ENCODE results near the gene PTPRM. TPM values are rescaled to one million over a fixed set of nuclear protein-coding genes. Genes with fewer than 3 reads are reported as not detected.

The PTPRM gene
- polyA plus RNA-seq, 6 donors from 2014 or later, result not detected

DNA sequence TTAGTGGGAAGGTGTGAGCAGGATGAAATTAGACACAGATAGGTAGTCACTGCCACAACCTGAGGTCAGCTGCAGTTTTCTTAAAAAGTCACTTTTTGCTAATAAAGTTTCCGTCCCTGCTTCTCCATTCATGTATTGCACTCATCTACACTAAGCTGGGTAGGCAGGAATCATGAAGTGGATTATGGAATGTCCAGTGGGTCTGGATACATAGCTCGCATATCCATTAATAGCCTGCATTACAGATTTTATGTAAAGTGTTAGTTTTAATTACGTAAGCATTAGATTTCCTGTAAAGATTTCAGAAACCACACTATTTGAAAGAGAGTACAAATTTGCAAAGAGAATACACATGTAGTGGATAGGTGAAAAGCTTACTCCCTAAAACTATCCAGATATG lies 30.4 kb downstream of the PTPRM start:
- ATAC-seq (ENCODE audit: low read depth in 2 of 2) (no peak), DNase-seq (no peak)
- Mint-ChIP-seq H3K27ac (peak overlapping the region in 1 of 6 donors; percentile 24), H3K36me3 (no peaks in the 10 kb centered on the region), H3K4me1 (no peaks in the 10 kb centered on the region), H3K27me3 (peaks cover 0 to under 1% (median 0%) of the 10 kb centered on the region in 3 donors), H3K4me3 (no peak overlapping the region), H3K9me3 (peaks cover 0 to 6% (median 0%) of the 10 kb centered on the region in 7 donors)

DNA sequence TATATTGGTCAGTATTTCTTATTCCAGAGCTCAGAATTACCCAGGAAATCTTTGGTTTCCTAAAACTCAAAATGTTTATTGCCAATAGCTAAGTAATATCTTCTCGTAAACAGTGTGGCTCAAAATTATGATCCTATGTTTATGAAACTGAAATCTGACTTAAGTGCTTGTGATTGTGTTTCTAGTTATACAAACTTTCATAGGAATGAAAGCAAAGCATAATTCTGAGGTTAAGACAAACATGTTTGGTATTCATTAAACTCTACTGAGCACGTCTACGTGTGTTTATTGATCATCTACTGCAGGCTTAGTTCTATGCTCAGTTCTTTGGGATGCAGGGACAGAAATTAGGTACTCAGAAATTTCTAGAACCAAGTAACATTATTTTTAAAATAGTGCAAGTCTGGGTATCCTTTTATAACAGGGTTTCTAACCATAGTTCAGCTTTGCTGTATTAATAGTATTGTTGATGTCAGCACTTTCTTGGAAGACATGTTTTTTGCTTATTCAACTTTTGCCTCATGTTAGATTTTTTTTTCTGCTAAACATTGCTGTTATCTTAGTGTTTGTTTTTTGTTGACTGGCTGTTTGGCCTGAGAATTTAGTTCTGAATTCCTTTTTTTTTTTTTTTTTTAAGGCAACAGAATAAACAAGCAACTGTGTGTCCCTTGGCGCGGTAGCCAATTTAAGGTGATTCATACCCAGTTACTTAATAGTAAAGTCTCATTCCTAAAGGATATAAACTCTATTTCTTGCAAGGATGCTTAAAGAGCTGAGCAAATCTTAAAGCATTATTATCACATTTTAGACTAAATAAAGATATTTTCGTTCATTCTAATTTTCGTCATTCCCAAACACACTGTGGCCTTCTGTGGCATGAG lies 31.3 kb downstream of the PTPRM start:
- no peak for ATAC-seq (ENCODE audit: low read depth in 2 of 2)
- Mint-ChIP-seq H3K36me3 (no peaks in the 10 kb centered on the region), H3K4me1 (no peaks in the 10 kb centered on the region), H3K9me3 (peaks cover 0 to 4% (median 0%) of the 10 kb centered on the region in 7 donors), H3K4me3 (no peak overlapping the region), H3K27ac (no peak overlapping the region), H3K27me3 (peaks cover 0 to 2% (median 0%) of the 10 kb centered on the region in 3 donors)
- no peak for DNase-seq

DNA sequence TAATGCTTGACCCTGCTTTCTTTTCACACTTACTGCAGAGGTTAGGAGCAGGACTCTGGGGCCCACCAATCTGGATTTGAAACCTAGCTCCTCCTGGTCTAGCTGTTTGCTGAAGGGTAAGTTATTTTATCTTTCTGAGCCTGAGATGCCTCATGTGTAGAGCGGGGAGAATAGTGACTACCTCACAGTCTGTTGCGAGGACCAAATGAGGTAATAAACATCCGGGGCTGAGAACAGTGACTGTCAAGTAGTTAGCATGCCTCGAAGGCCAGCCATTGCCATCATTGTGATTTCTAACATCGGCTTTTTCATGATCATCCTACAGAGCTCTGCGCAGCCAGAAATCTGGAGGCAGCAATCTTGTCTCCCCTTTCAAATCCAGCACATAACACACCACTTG lies 32.9 kb downstream of the PTPRM start:
- H3K27ac Mint-ChIP-seq, result no peak overlapping the region
- H3K9me3 Mint-ChIP-seq, result peaks cover 0 to 4% (median 0%) of the 10 kb centered on the region in 7 donors
- DNase-seq (no peak), ATAC-seq (ENCODE audit: low read depth in 2 of 2) (no peak)
- no peak overlapping the region for H3K4me3 Mint-ChIP-seq
- peaks cover 0 to 9% (median 0%) of the 10 kb centered on the region in 3 donors for H3K27me3 Mint-ChIP-seq
- H3K36me3 Mint-ChIP-seq, result no peaks in the 10 kb centered on the region
- H3K4me1 Mint-ChIP-seq, result no peaks in the 10 kb centered on the region

DNA sequence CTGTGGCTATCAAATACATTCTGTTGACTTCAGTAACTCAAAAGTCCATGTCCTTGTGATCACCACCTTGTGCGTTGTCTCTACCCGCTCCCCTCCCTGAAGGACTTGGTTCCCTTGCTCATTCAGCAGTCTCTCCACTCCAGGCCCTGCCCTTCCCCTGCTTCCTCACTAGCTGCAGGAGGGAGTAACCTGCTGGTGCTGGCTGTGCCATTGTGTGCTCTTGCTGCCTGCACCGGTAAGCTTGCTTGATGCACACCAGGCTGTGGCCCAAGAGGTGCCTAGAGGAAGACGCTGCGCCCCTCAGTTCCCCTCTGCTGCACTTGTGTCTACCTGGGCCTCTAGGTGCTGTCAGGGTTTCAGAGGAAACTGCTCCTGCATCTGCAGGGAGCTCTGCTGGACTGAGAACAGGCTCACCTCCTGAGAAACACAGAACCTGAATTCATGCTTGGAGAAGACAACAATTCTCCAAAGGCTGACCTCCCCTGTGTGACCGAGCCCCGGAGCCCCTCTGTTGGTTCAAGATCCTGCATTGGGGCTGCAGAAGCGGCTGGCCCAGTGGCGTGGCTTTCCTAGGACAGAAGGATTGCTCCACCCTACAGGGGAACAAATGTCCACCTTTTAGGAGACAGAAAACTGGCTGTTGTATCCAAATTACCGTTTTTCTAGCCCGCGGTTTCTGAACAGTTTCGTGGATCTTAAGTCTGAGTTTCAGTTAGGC lies 33.6 kb downstream of the PTPRM start:
- H3K4me3 Mint-ChIP-seq, result no peak overlapping the region
- H3K27me3 Mint-ChIP-seq, result peaks cover 0 to 9% (median 0%) of the 10 kb centered on the region in 3 donors
- no peak overlapping the region for H3K27ac Mint-ChIP-seq
- no peaks in the 10 kb centered on the region for H3K4me1 Mint-ChIP-seq
- ATAC-seq (ENCODE audit: low read depth in 2 of 2) (no peak), DNase-seq (no peak)
- H3K36me3 Mint-ChIP-seq, result no peaks in the 10 kb centered on the region
- H3K9me3 Mint-ChIP-seq, result peaks cover 0 to 4% (median 0%) of the 10 kb centered on the region in 7 donors

DNA sequence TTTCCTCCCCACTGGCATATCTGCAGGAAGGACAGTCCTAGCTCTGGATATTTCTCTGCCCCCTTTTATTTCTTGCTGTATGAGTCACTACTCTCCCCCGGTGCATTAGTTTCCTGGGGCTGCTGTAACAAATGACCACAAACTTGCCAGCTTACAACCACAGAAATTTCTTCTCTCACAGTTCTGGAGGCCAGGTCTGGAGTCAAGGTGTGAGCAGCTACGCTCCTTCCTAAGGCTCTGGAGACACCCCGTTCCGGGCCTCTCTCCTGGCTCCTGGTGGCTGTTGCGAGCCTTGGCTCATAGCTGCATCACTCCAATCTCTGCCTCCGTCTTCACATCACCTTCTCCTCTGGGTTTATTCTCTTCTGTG lies 34.1 kb downstream of the PTPRM start:
- no peak for ATAC-seq (ENCODE audit: low read depth in 2 of 2)
- Mint-ChIP-seq H3K27me3 (peaks cover 0 to 9% (median 0%) of the 10 kb centered on the region in 3 donors), H3K9me3 (peaks cover 0 to 4% (median 0%) of the 10 kb centered on the region in 7 donors), H3K4me1 (no peaks in the 10 kb centered on the region), H3K36me3 (no peaks in the 10 kb centered on the region), H3K4me3 (no peak overlapping the region), H3K27ac (no peak overlapping the region)
- no peak for DNase-seq

DNA sequence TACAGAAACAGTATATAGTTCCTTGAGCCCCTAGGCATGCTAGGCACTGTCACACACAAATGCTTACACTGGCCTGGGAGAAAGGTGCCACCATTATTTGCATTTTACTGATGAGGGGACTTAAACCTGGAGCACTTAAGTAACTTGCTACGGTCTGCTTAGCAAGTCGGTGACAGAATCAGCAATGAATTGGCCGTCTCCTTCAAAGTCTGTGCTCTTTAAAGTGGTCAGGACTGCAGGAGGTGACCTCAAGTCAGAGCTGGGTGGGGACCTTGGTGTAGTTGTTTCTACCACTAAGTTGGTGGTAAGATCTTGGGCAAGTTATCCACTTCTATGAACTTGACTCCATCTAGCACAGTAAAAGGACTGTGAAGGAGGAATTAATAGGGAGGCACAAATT lies 34.8 kb downstream of the PTPRM start:
- Mint-ChIP-seq H3K4me3 (no peak overlapping the region), H3K27ac (no peak overlapping the region)

DNA sequence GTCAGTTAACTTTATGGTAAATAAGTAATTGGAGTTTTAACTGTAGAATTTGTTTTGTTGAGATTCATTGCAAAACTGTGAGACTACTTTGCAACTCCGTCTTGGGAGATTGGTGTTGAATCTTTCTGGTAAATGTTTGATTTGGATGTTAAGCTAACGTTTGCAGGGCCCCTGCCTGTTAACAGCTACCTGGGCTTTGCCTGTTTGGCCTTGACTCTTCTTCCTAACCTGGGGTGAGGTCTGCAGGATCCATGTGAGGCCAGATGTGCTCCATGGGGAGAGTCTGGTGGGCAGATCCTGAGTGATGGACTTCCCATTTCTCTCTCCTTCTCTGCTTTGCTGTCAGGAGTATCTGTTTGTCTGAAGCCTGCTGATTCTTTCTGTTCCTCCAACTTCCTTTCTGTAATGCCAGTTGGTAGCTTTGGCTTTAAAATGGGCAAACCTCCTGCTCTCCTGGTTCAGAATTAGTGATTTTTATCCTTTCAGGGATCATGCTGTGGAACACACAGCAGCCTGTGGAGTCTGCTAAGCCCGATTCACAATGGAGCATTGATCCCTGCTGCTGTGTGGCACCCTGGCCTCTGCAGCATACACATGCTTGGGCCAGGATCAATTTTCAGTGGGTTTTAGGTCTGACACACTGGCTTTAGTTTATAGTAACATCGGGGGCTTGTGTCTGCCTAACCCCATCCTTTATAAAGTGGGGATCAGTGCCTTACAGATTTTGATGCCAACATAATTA lies 36.3 kb downstream of the PTPRM start:
- H3K9me3 Mint-ChIP-seq, result peaks cover 0 to 4% (median 0%) of the 10 kb centered on the region in 7 donors
- no peaks in the 10 kb centered on the region for H3K36me3 Mint-ChIP-seq
- H3K4me3 Mint-ChIP-seq, result no peak overlapping the region
- H3K27me3 Mint-ChIP-seq, result peaks cover 0 to 9% (median 0%) of the 10 kb centered on the region in 3 donors
- H3K4me1 Mint-ChIP-seq, result no peaks in the 10 kb centered on the region
- no peak for ATAC-seq (ENCODE audit: low read depth in 2 of 2)
- H3K27ac Mint-ChIP-seq, result no peak overlapping the region
- DNase-seq, result no peak

More for the DNA sequence above, 34.8 kb downstream of the PTPRM start:
- Mint-ChIP-seq H3K36me3 (no peaks in the 10 kb centered on the region), H3K4me1 (no peaks in the 10 kb centered on the region), H3K9me3 (peaks cover 0 to 4% (median 0%) of the 10 kb centered on the region in 7 donors), H3K27me3 (peaks cover 0 to 9% (median 0%) of the 10 kb centered on the region in 3 donors)
- ATAC-seq (ENCODE audit: low read depth in 2 of 2) (no peak), DNase-seq (no peak)

DNA sequence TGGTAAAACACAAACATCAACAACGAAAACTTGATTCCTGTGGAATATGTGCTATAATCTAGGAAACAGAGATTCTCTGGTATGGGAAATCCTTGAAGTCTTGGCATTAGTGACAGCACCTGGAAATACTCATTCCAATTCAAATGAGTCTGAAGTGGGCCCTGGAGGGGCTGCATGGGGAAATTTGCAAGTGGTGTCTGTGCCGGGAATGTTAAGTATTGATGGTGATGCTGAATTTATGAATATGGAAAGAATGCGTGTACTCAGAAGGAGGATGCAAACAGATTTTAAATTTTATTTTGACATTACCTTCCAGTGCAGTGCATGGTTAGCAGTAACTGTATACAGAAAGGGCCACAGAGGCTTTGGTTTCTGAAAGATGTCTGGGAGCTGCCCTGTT lies 37.2 kb downstream of the PTPRM start:
- Mint-ChIP-seq H3K36me3 (no peaks in the 10 kb centered on the region), H3K27me3 (peaks cover 0 to 9% (median 4%) of the 10 kb centered on the region in 3 donors), H3K27ac (no peak overlapping the region), H3K4me1 (no peaks in the 10 kb centered on the region), H3K4me3 (no peak overlapping the region), H3K9me3 (peaks cover 0 to 4% (median 0%) of the 10 kb centered on the region in 7 donors)
- ATAC-seq (ENCODE audit: low read depth in 2 of 2), result no peak
- DNase-seq, result no peak

DNA sequence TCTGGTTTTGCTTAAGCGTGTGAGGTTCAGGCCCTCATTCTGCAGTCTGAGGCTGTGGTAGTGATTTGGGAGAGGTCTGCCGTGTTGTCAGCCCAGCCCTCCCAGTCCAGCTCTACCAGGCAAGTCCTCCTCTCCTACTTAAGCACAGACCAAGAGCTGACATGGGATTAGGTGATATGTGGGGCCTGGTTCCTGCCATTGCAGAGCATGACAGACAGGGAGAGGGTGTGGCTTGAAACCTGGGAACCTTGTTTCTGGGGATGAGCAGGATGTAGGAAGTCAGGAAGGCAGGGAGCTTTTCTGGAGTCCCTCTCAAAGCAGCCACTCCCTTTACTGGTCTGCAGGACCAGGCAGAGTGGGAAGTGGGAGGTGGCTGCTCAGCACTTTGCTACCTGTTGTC lies 38.6 kb downstream of the PTPRM start:
- Mint-ChIP-seq H3K4me3 (no peak overlapping the region), H3K36me3 (no peaks in the 10 kb centered on the region), H3K9me3 (peaks cover 0 to 4% (median 0%) of the 10 kb centered on the region in 7 donors), H3K27me3 (peaks cover 0 to 9% (median 4%) of the 10 kb centered on the region in 3 donors), H3K4me1 (no peaks in the 10 kb centered on the region), H3K27ac (no peak overlapping the region)
- no peak for DNase-seq
- ATAC-seq (ENCODE audit: low read depth in 2 of 2), result no peak

DNA sequence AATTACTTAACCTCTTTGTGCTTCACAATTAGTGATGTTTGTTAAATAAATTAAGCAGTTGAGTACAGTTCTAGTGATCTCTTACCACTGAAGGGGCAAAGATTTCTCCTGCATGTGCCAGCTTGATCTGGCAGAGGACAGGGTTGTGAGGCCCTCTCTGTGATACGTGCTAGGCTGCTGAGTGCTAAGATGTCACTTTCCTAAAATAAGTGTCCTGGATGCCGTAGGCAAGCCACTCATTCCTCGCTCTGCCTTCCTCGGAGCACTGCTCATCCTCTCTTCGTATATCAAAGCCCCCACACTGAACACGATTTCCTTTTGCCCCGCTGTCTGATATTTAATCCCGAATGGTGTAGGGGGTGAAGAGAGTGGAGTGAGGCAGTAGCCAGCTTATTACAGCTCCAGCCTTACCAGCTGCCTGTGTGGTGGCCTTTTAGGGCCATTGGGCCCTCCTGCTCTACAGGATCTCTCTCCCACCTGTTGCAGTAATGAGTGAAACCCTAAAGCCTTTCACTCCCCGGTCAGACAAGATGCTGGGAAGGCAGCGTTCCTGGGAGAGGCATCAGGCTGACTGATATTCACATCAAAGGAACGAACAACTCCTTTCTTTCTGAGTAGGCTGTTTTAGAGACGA lies 40.5 kb downstream of the PTPRM start:
- ATAC-seq (ENCODE audit: low read depth in 2 of 2), result no peak
- Mint-ChIP-seq H3K27me3 (peaks cover 0 to 9% (median 4%) of the 10 kb centered on the region in 3 donors), H3K36me3 (no peaks in the 10 kb centered on the region), H3K4me1 (no peaks in the 10 kb centered on the region), H3K27ac (no peak overlapping the region), H3K4me3 (no peak overlapping the region), H3K9me3 (peaks cover 0 to 2% (median 0%) of the 10 kb centered on the region in 7 donors)
- no peak for DNase-seq

DNA sequence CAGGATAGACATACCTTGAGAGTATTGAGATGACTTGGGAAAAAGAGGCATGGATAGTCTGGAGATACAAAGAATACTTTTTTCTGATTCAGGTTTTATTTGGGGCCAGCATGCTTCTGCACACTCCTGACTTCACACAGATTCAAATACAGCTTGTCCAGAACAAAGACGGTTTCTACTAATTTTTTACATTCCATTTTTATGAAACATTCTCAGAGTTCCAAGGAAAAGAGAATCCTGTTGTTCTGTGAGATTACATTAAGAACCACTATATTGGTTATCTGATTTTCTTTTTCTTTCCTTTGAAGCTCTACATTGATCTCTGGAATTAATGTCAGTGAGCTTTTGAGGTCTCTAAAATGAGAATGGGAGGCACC lies 41.0 kb downstream of the PTPRM start:
- Mint-ChIP-seq H3K4me1 (no peaks in the 10 kb centered on the region), H3K27ac (no peak overlapping the region), H3K36me3 (no peaks in the 10 kb centered on the region), H3K9me3 (peaks cover 0 to 2% (median 0%) of the 10 kb centered on the region in 7 donors), H3K27me3 (peaks cover 0 to 9% (median 4%) of the 10 kb centered on the region in 3 donors), H3K4me3 (no peak overlapping the region)
- no peak for ATAC-seq (ENCODE audit: low read depth in 2 of 2)
- DNase-seq, result no peak

DNA sequence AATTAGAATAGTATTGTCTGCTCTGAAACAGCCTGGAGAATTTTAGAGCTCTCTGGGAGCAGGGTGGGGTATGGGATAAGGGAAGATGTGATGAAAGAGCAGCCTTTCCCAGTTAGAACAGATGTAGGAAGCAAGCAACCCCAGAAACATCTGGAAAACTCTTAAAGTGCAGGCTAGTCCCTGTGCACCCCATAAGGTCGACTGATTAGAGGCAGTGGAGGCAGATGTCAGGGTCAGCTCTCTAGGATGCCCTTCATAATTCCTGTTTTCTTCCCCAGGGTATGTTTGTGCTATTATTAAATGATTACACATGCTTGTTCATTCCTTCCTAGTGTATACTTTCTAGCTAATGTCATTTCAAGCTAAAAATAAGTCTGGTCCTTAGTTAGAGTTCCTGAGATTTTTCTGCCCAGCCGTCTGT lies 41.7 kb downstream of the PTPRM start:
- Mint-ChIP-seq H3K4me3 (no peak overlapping the region), H3K4me1 (no peaks in the 10 kb centered on the region), H3K36me3 (no peaks in the 10 kb centered on the region), H3K27me3 (peaks cover 0 to 4% (median 3%) of the 10 kb centered on the region in 3 donors), H3K27ac (no peak overlapping the region), H3K9me3 (peaks cover 0 to 2% (median 0%) of the 10 kb centered on the region in 7 donors)
- DNase-seq, result no peak
- no peak for ATAC-seq (ENCODE audit: low read depth in 2 of 2)

DNA sequence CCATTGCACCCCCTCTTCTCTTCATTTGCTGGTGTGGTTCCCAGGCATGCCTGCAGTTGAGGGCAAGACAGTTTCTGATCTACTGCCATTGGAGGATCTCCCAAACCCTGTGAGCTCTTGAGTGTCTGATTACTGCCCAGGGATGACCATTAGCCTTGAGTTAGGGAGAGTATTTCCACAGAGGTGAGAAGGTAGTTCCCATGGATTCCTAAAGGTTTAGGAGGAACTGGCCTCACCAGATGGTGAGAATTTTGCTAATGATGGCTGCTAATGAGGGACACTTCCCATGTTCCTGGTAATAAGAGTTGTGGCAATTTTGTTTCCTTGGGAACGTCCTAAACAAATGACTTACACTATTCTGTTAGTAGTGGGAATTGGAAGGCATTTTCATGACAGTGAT lies 42.5 kb downstream of the PTPRM start:
- DNase-seq (no peak), ATAC-seq (ENCODE audit: low read depth in 2 of 2) (no peak)
- Mint-ChIP-seq H3K4me3 (no peak overlapping the region), H3K9me3 (peaks cover 0 to 2% (median 0%) of the 10 kb centered on the region in 7 donors), H3K4me1 (no peaks in the 10 kb centered on the region), H3K36me3 (no peaks in the 10 kb centered on the region), H3K27me3 (peaks cover 0 to 4% (median 0%) of the 10 kb centered on the region in 3 donors), H3K27ac (no peak overlapping the region)

Measured in naive B cell (primary cell).